SIG-M5 treated with dmso at 0.1 percent for 504 hours (cell line): Measurements from ENCODE around the gene ANKRD31.
A peak's percentile ranks its signal among the peaks of the same experiment; 100 is the strongest.

Experiments
- DNase-seq: peaks from one replicate; lab custom pipeline; 2025; ENCODE audit not compliant: unreplicated experiment; lab: John Stamatoyannopoulos, UW

ANKRD31 gene

GRCh38 chr5:75042522-75042921, 194.2 kb downstream of the ANKRD31 start:
- DNase-seq, result no peak

GRCh38 chr5:75040973-75041372, 195.7 kb downstream of the ANKRD31 start:
- DNase-seq, result no peak

- DNase-seq, result peak; percentile 68
Observed at GRCh38 chr5:75037106-75037505, 199.6 kb downstream of the ANKRD31 start.

GRCh38 chr5:75034137-75034739, 202.4 kb downstream of the ANKRD31 start:
- no peak for DNase-seq

GRCh38 chr5:75031366-75031765, 205.3 kb downstream of the ANKRD31 start:
- no peak for DNase-seq

- DNase-seq, result no peak
Observed at GRCh38 chr5:75028090-75028489, 208.6 kb downstream of the ANKRD31 start.

- DNase-seq, result no peak
Observed at GRCh38 chr5:75023368-75024159, 213.1 kb downstream of the ANKRD31 start.

GRCh38 chr5:75021800-75022199, 214.9 kb downstream of the ANKRD31 start:
- DNase-seq, result no peak

GRCh38 chr5:75021219-75021618, 215.5 kb downstream of the ANKRD31 start:
- no peak for DNase-seq

GRCh38 chr5:75020016-75020656, 216.5 kb downstream of the ANKRD31 start:
- no peak for DNase-seq

GRCh38 chr5:75018805-75019587, 217.7 kb downstream of the ANKRD31 start:
- no peak for DNase-seq
